ENCODE measurements around the gene ITGB4.

The ITGB4 gene

GRCh38 chr17:75799402-75799801 lies 78.1 kb downstream of the ITGB4 start:
- H3K27ac Mint-ChIP-seq, result peak overlapping the region; percentile 23
- ATAC-seq, result peak; percentile 76
- H3K4me1 Mint-ChIP-seq, result peaks cover 8% of the 10 kb centered on the region
- peaks cover 10% of the 10 kb centered on the region for H3K36me3 Mint-ChIP-seq
- H3K27me3 Mint-ChIP-seq, result no peaks in the 10 kb centered on the region
- H3K9me3 Mint-ChIP-seq, result no peaks in the 10 kb centered on the region
- H3K4me3 Mint-ChIP-seq, result no peak overlapping the region

GRCh38 chr17:75803883-75804282 lies 82.6 kb downstream of the ITGB4 start:
- no peak overlapping the region for H3K27ac Mint-ChIP-seq
- no peak for ATAC-seq
- no peaks in the 10 kb centered on the region for H3K9me3 Mint-ChIP-seq

GRCh38 chr17:75806822-75807500 lies 85.7 kb downstream of the ITGB4 start:
- H3K9me3 Mint-ChIP-seq, result no peaks in the 10 kb centered on the region
- no peak overlapping the region for H3K27ac Mint-ChIP-seq
- H3K36me3 Mint-ChIP-seq, result no peaks in the 10 kb centered on the region
- no peaks in the 10 kb centered on the region for H3K27me3 Mint-ChIP-seq
- H3K4me3 Mint-ChIP-seq, result no peak overlapping the region
- no peak for ATAC-seq
- H3K4me1 Mint-ChIP-seq, result peaks cover 26% of the 10 kb centered on the region

More at GRCh38 chr17:75803883-75804282, 82.6 kb downstream of the ITGB4 start:
- Mint-ChIP-seq H3K4me3 (no peak overlapping the region), H3K36me3 (peaks cover 10% of the 10 kb centered on the region), H3K27me3 (no peaks in the 10 kb centered on the region), H3K4me1 (peaks cover 25% of the 10 kb centered on the region)
